Activated effector memory CD4-positive, alpha-beta T cell treated with Interleukin-2 at 50 U/mL for 16 hours (primary cell): ENCODE measurements around the gene TMEM184B.
A peak's percentile ranks its signal among the peaks of the same experiment; 100 is the strongest.

ENCODE experiments used
- DNase-seq: peaks from one replicate; pipeline ENCODE4 v3.0.0-alpha.2; 2020

Gene TMEM184B

GRCh38 chr22:38271927-38272372 is 860 bp downstream of the TMEM184B start:
- no peak for DNase-seq

- no peak for DNase-seq
These were observed 1.7 kb downstream of the TMEM184B start for GRCh38 chr22:38271101-38271500.

GRCh38 chr22:38270091-38270992 is 2.5 kb downstream of the TMEM184B start:
- no peak for DNase-seq

GRCh38 chr22:38269466-38269865 is 3.3 kb downstream of the TMEM184B start:
- DNase-seq, result no peak

GRCh38 chr22:38267086-38267485 is 5.7 kb downstream of the TMEM184B start:
- peak; percentile 31 for DNase-seq

GRCh38 chr22:38266120-38266519 is 6.7 kb downstream of the TMEM184B start:
- no peak for DNase-seq

- DNase-seq, result no peak
These were observed 8.4 kb downstream of the TMEM184B start for GRCh38 chr22:38264322-38264843.

GRCh38 chr22:38262051-38262795 is 10.6 kb downstream of the TMEM184B start:
- DNase-seq, result peak; percentile 18

- DNase-seq, result no peak
These were observed 11.8 kb downstream of the TMEM184B start for GRCh38 chr22:38260761-38261681.

GRCh38 chr22:38259370-38259769 is 13.4 kb downstream of the TMEM184B start:
- DNase-seq, result no peak

GRCh38 chr22:38258895-38259294 is 13.9 kb downstream of the TMEM184B start:
- no peak for DNase-seq

- no peak for DNase-seq
These were observed 15.1 kb downstream of the TMEM184B start for GRCh38 chr22:38257650-38258250.

GRCh38 chr22:38257181-38257580 is 15.6 kb downstream of the TMEM184B start:
- no peak for DNase-seq

- DNase-seq, result no peak
These were observed 17.1 kb downstream of the TMEM184B start for GRCh38 chr22:38255697-38256096.

- DNase-seq, result no peak
These were observed 21.5 kb downstream of the TMEM184B start for GRCh38 chr22:38251341-38251692.

GRCh38 chr22:38250643-38251340 is 22.0 kb downstream of the TMEM184B start:
- no peak for DNase-seq

GRCh38 chr22:38249803-38250642 is 22.8 kb downstream of the TMEM184B start:
- DNase-seq, result no peak

- DNase-seq, result no peak
These were observed 23.5 kb downstream of the TMEM184B start for GRCh38 chr22:38249301-38249700.

- no peak for DNase-seq
These were observed 24.5 kb downstream of the TMEM184B start for GRCh38 chr22:38248280-38248679.

GRCh38 chr22:38247713-38248112 is 25.1 kb downstream of the TMEM184B start:
- DNase-seq, result no peak

GRCh38 chr22:38246692-38247091 is 26.1 kb downstream of the TMEM184B start:
- no peak for DNase-seq
